OCI-LY3 (cell line): ENCODE measurements around the gene LCN6.

Experiments used
- EZH2phosphoT487 ChIP-seq: fragments of 200-600 bp; shearing (Covaris generic); IDR thresholded peaks from 2 replicates; pipeline ENCODE4 v1.6.1; 2018; ENCODE audit warnings: antibody characterized with exemption, mixed run types, low read depth
- TF ChIP-seq, protein P1 (sequence below): fragments of 200-600, 300-600 bp; sonication (generic); IDR thresholded peaks from 2 replicates; pipeline ENCODE4 v1.5.1; 2014; ENCODE audit warnings: antibody characterized with exemption, low read length, low read depth

DNA sequence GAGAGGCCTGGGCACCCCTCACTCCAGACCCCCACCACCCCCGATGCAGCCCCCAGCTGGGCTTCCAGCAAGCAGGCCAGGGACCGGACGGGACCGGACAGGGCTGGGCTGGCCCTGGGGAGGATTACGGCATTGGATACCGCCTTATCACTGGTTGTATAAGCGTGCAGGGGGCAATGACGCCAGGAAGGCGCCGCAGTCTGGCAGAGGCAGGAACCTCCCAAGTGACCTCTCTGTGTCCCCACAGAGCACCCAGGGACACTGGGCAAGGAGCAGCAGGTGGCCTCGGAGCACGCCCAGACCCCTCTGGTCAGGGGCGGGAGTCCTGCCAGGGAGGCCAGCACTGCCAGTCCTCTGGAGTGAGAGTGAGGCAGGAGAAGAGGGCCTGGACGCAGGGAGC, 16.7 kb upstream of the LCN6 start:
- TF ChIP-seq, protein P1, sequence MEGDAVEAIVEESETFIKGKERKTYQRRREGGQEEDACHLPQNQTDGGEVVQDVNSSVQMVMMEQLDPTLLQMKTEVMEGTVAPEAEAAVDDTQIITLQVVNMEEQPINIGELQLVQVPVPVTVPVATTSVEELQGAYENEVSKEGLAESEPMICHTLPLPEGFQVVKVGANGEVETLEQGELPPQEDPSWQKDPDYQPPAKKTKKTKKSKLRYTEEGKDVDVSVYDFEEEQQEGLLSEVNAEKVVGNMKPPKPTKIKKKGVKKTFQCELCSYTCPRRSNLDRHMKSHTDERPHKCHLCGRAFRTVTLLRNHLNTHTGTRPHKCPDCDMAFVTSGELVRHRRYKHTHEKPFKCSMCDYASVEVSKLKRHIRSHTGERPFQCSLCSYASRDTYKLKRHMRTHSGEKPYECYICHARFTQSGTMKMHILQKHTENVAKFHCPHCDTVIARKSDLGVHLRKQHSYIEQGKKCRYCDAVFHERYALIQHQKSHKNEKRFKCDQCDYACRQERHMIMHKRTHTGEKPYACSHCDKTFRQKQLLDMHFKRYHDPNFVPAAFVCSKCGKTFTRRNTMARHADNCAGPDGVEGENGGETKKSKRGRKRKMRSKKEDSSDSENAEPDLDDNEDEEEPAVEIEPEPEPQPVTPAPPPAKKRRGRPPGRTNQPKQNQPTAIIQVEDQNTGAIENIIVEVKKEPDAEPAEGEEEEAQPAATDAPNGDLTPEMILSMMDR = no peak
- TF ChIP-seq EZH2phosphoT487 = no peak
